ENCODE measurements around the gene SZT2. TPM values are rescaled to one million over a fixed set of nuclear protein-coding genes. Genes with fewer than 3 reads are reported as not detected.

The SZT2 gene
- total RNA-seq, 1 experiment from 2014 or later, result 28.4 TPM

DNA sequence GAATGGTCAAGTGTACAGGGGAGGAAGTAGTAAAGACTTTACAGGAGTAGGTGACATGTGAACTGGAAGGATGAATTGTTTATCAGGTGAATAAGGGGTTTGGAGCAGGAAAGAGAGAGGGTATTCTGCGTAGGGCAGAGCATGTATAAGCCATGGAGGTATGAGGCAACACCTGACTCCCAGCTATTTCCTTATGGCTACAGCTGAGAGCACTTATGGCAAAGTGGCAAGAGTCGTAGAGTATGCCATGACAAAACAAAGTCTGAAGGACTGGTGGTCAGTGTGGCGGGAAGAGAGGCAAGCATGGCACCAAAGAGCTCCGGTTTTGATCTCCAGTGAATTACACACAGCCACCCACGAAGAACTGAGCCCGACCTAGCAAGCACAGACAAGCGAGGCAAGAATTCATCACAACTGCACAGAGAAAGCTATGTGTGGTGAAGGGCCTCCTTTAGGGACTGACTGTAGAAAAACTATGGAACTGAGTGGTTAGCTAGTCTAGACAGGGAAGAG is 12.9 kb upstream of the SZT2 start:
- ATAC-seq (no peak), DNase-seq (ENCODE audit: low spot score) (no peak)
- H3K36me3 Mint-ChIP-seq, result no peaks in the 10 kb centered on the region
- TF ChIP-seq NR3C1 (CRISPR knock-in tag; conservative IDR thresholded peaks at IDR 0.05; ENCODE audit: low read depth), result no peak
- no peak for TF ChIP-seq NFYB (CRISPR knock-in tag; conservative IDR thresholded peaks at IDR 0.05; ENCODE audit: low read depth)
- no peak for TF ChIP-seq JAZF1 (CRISPR knock-in tag; IDR thresholded peaks at IDR 0.05)
- TF ChIP-seq SMAD3 (CRISPR knock-in tag; IDR thresholded peaks at IDR 0.05; ENCODE audit: borderline replicate concordance), result no peak
- TF ChIP-seq, protein P1, sequence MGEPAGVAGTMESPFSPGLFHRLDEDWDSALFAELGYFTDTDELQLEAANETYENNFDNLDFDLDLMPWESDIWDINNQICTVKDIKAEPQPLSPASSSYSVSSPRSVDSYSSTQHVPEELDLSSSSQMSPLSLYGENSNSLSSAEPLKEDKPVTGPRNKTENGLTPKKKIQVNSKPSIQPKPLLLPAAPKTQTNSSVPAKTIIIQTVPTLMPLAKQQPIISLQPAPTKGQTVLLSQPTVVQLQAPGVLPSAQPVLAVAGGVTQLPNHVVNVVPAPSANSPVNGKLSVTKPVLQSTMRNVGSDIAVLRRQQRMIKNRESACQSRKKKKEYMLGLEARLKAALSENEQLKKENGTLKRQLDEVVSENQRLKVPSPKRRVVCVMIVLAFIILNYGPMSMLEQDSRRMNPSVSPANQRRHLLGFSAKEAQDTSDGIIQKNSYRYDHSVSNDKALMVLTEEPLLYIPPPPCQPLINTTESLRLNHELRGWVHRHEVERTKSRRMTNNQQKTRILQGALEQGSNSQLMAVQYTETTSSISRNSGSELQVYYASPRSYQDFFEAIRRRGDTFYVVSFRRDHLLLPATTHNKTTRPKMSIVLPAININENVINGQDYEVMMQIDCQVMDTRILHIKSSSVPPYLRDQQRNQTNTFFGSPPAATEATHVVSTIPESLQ (CRISPR knock-in tag; IDR thresholded peaks at IDR 0.05), result no peak
- no peak for TF ChIP-seq GTF2I (CRISPR knock-in tag; conservative IDR thresholded peaks at IDR 0.05)
- TF ChIP-seq, protein P2, sequence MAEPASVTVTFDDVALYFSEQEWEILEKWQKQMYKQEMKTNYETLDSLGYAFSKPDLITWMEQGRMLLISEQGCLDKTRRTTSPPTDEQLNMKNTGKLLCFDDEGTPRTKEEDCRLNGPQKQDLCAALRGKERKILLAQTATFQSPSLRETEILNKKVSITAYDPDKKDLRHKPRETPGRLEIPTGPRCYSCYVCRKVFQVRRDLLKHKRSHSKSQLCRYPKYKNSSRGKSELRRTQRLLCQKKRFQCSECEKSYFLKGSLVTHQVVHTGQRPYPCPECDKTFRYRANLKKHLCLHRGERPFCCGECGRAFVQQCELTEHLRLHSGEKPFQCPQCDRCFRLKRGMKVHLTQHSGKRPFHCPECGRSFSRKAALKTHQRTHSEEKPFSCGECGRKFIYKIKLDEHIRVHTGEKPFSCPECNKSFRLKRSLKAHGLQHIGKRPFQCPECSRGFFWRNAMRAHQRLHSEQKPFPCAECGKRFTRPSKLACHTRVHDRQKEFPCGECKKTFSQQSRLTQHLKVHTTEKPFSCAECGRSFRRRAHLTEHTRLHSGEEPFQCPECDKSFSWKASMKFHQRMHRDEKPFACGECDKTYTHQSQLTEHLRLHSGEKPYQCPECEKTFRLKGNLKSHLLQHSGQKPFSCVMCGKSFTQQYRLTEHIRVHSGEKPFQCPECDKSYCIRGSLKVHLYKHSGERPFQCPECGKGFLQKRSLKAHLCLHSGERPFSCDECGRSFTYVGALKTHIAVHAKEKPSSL (CRISPR knock-in tag; conservative IDR thresholded peaks at IDR 0.05), result no peak
- no peak for TF ChIP-seq TEAD1 (CRISPR knock-in tag; IDR thresholded peaks at IDR 0.05)
- TF ChIP-seq TEAD4 (CRISPR knock-in tag; IDR thresholded peaks at IDR 0.05), result no peak
- no peak for TF ChIP-seq CREB1 (CRISPR knock-in tag; IDR thresholded peaks at IDR 0.05)
- no peak for TF ChIP-seq FOXK1 (CRISPR knock-in tag; IDR thresholded peaks at IDR 0.05)
- no peak for TF ChIP-seq NR1H2 (CRISPR knock-in tag; IDR thresholded peaks at IDR 0.05)
- no peak for TF ChIP-seq PRRX2 (CRISPR knock-in tag; IDR thresholded peaks at IDR 0.05)
- TF ChIP-seq AR (CRISPR knock-in tag; IDR thresholded peaks at IDR 0.05), result no peak
- TF ChIP-seq, protein P3, sequence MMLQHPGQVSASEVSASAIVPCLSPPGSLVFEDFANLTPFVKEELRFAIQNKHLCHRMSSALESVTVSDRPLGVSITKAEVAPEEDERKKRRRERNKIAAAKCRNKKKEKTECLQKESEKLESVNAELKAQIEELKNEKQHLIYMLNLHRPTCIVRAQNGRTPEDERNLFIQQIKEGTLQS (CRISPR knock-in tag; conservative IDR thresholded peaks at IDR 0.05), result no peak
- no peak for TF ChIP-seq TCF7 (CRISPR knock-in tag; IDR thresholded peaks at IDR 0.05; ENCODE audit: low read depth)
- TF ChIP-seq, protein P4, sequence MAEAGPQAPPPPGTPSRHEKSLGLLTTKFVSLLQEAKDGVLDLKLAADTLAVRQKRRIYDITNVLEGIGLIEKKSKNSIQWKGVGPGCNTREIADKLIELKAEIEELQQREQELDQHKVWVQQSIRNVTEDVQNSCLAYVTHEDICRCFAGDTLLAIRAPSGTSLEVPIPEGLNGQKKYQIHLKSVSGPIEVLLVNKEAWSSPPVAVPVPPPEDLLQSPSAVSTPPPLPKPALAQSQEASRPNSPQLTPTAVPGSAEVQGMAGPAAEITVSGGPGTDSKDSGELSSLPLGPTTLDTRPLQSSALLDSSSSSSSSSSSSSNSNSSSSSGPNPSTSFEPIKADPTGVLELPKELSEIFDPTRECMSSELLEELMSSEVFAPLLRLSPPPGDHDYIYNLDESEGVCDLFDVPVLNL (CRISPR knock-in tag; IDR thresholded peaks at IDR 0.05; ENCODE audit: borderline replicate concordance, low read depth), result no peak
- ChIA-PET CTCF (interaction anchor here (0.7 to 1.2 kb wide), 2 partner anchors 38 to 155 kb away, joined by 4 to 5 read pairs; no protein-coding TSS in a partner anchor), POLR2A (no interaction called here)
- H3K4me1 Mint-ChIP-seq, result peaks cover 3% of the 10 kb centered on the region; the same call in 1 of the 2 replicates
- H3K4me3 Mint-ChIP-seq, result no peak overlapping the region
- no peak overlapping the region for H3K27ac Mint-ChIP-seq
- H3K27me3 Mint-ChIP-seq (ENCODE audit: low read depth), result no peaks in the 10 kb centered on the region
- H3K9me3 Mint-ChIP-seq, result no peaks in the 10 kb centered on the region

DNA sequence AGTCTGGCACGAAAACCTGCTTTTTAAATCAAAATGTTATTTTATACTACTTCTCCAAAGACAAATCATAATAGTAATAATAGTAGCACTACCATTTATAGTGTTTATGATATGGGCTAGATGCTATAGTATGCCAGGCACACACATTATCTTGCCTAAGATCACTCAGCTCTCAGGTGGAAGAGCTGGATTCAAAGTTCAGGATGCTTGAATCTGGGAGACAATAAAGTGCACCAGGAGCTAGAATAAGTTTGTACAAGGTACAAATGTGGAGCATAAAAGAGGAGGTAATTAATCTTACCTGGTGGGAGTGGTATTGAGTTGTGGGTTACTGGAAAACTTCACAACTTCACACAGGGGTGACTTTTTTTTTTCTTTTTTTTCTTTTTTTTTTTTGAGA is 11.9 kb upstream of the SZT2 start:
- Mint-ChIP-seq H3K4me3 (no peak overlapping the region), H3K4me1 (peaks cover 3% of the 10 kb centered on the region; the same call in 1 of the 2 replicates), H3K36me3 (no peaks in the 10 kb centered on the region; the same call in 1 of the 2 replicates), H3K27ac (no peak overlapping the region), H3K27me3 (ENCODE audit: low read depth) (no peaks in the 10 kb centered on the region), H3K9me3 (no peaks in the 10 kb centered on the region)
- ATAC-seq (no peak), DNase-seq (ENCODE audit: low spot score) (no peak)
- ChIA-PET POLR2A (no interaction called here), CTCF (interaction anchor here (1.1 to 1.3 kb wide), 2 partner anchors 19 to 37 kb away, joined by 5 read pairs; partner anchors contain the start of gene CDC20)
- TF ChIP-seq ZNF671 (CRISPR knock-in tag; IDR thresholded peaks at IDR 0.05) (no peak), IRF2 (CRISPR knock-in tag; IDR thresholded peaks at IDR 0.05; ENCODE audit: borderline replicate concordance, low read depth) (no peak), USF1 (CRISPR knock-in tag; IDR thresholded peaks at IDR 0.05) (no peak), RORB (CRISPR knock-in tag; IDR thresholded peaks at IDR 0.05) (no peak), MAX (CRISPR knock-in tag; IDR thresholded peaks at IDR 0.05) (no peak), ZNF138 (CRISPR knock-in tag; conservative IDR thresholded peaks at IDR 0.05) (no peak), TEAD1 (CRISPR knock-in tag; IDR thresholded peaks at IDR 0.05) (no peak), SP1 (CRISPR knock-in tag; conservative IDR thresholded peaks at IDR 0.05) (no peak), SMAD4 (CRISPR knock-in tag; IDR thresholded peaks at IDR 0.05) (no peak), FOXP4 (CRISPR knock-in tag; IDR thresholded peaks at IDR 0.05) (no peak)

All from WTC11 (cell line).